IPS-NIHi11 (cell line): Measurements from ENCODE around the gene SOX21.
A peak's percentile ranks its signal among the peaks of the same experiment; 100 is the strongest.

Experiments
- DNase-seq: peaks from one replicate; pipeline ENCODE4 v3.0.0; 2012; ENCODE audit warnings: mixed read lengths, low spot score

SOX21 gene

GRCh38 chr13:94678845-94679244 is 33.5 kb downstream of the SOX21 start:
- DNase-seq = no peak

GRCh38 chr13:94677799-94678198 is 34.5 kb downstream of the SOX21 start:
- no peak for DNase-seq

DNA sequence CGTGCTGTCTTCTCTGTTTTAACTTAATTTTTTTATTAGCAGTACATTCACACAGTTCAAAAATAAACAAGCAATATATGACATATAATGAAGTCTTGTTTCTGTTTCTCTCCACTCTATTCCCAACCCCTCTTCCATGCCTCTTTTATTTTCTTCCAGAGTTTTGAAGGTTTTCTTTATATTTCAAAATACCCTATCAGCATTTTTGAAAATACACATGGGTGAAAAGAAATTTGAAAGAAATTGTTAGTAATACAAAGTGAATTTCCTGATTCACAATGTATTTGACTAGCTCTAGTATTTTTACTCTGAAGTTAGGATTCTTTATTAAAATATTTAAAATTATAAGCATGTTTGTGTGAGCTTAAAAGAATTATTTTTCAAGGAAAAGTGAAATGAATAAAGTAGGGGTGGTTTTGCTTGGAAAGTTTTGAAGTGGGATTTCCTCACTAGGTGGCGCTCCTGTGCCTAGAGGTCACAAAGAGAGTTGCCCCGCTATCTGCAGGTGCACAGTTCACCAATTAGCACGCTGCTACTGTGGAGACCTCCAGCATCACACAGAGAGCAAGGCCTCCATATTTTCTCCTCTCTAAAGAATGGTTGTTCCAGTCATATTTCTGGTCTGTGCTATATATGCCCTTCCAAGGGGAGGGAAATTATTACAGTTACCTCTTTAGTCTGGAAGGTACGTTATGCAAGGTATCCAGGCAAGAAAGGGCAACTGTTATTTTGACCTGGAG is 37.6 kb downstream of the SOX21 start:
- DNase-seq = peak; percentile 84

DNA sequence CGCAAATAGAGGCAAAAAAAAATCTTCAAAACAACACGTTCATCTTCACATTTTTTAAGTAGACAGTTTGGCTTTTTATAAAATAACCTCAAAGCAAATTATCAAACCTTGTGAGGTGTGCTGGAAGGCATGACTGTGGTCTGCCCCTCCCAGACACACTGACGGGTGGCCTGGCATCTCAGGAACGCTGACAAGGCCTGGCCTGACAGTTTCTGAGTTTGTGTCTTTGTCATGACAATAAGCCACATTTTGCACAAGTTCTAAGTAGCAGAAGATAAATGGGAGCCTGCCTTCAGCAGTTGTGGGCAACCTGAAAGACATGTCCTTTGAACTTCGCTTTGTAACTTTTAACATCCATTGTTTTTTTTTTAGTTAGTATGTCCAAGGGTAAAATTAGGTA is 38.5 kb downstream of the SOX21 start:
- DNase-seq = peak; percentile 39

DNA sequence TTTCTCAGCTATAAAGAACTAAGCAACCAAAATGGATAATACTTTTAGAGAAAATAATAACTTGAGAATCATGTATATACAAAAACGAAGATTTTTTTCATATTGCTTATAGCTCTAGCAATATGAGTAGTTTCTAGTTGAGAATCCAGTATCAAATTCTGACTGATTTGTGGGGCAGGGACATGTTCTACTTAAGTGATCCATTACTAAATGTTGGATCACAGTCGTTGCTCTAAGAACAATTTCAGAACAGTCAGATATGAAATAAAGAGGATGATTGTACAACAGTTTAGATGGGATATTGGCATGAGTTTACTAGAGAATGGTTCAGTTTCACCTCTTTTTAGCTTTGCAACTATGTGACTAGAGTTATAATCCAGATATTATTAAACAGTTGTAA is 39.9 kb downstream of the SOX21 start:
- DNase-seq = no peak

DNA sequence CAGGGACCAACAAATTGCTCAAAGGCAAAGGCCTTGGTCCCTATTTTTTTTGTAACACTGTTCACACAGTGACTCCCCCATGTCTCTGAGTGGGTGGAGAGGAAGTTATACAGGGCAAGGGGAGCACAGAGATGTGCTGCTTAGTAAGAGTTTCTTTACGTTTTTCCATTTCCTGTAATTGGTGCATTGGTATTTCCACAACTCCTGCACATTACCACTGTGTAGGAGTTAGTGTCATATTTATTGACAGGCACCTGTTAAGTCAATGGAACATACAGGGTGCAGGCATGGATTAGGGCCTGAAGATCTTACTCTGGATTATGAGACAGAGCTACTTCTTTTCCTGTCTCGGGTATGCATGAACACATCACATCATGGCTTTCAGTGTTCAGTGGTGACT is 45.2 kb downstream of the SOX21 start:
- no peak for DNase-seq

- no peak for DNase-seq
Measured at GRCh38 chr13:94666065-94666464, 46.3 kb downstream of the SOX21 start.

DNA sequence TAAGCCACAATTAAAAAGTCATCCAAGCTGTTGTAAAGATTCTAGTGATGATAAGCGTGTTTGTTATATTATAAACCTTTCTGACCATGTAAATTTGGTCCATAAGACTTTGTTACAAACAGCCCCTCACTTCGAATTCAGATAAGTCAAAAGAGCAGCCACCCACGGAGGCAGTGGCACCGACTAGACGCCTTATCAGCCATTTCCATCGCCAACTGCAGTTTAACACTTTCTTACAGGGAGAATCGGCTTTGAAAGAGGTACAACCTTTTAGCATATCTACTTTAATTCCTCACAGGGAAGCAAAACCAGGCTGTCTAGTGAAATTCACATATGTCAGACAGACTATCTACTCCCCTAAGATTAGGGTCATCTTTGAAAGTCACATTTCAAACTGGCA is 47.5 kb downstream of the SOX21 start:
- no peak for DNase-seq

GRCh38 chr13:94662274-94662945 is 49.9 kb downstream of the SOX21 start:
- DNase-seq = no peak

GRCh38 chr13:94661406-94661805 is 50.9 kb downstream of the SOX21 start:
- DNase-seq = no peak

- peak; percentile 20 for DNase-seq
Measured at GRCh38 chr13:94660695-94661326, 51.5 kb downstream of the SOX21 start.
